Activated T-cell treated with anti-CD3 and anti-CD28 coated beads for 24 hours (primary cell): ENCODE measurements around the gene CEACAM16.

Experiments used
- DNase-seq: peaks from one replicate; pipeline ENCODE4 v3.0.0-alpha.2; 2020; ENCODE audit warnings: low read depth

CEACAM16 gene

GRCh38 chr19:44725251-44725650 is 26.3 kb downstream of the CEACAM16 start:
- no peak for DNase-seq

- no peak for DNase-seq
Measured at GRCh38 chr19:44725684-44726083, 26.7 kb downstream of the CEACAM16 start.

GRCh38 chr19:44726465-44726864 is 27.5 kb downstream of the CEACAM16 start:
- no peak for DNase-seq

GRCh38 chr19:44728178-44728577 is 29.2 kb downstream of the CEACAM16 start:
- DNase-seq: no peak

GRCh38 chr19:44729516-44730033 is 30.6 kb downstream of the CEACAM16 start:
- DNase-seq: no peak

- no peak for DNase-seq
Measured at GRCh38 chr19:44731081-44731480, 32.1 kb downstream of the CEACAM16 start.

GRCh38 chr19:44731622-44732021 is 32.7 kb downstream of the CEACAM16 start:
- DNase-seq: no peak

GRCh38 chr19:44732235-44733014 is 33.5 kb downstream of the CEACAM16 start:
- DNase-seq: no peak

- no peak for DNase-seq
Measured at GRCh38 chr19:44734357-44734756, 35.4 kb downstream of the CEACAM16 start.

- no peak for DNase-seq
Measured at GRCh38 chr19:44735011-44735410, 36.1 kb downstream of the CEACAM16 start.

GRCh38 chr19:44737238-44738071 is 38.5 kb downstream of the CEACAM16 start:
- DNase-seq: no peak

GRCh38 chr19:44738136-44738535 is 39.2 kb downstream of the CEACAM16 start:
- DNase-seq: no peak

- DNase-seq: no peak
Measured at GRCh38 chr19:44738603-44739558, 39.9 kb downstream of the CEACAM16 start.

- DNase-seq: no peak
Measured at GRCh38 chr19:44740351-44740824, 41.4 kb downstream of the CEACAM16 start.

GRCh38 chr19:44741258-44741731 is 42.3 kb downstream of the CEACAM16 start:
- no peak for DNase-seq

GRCh38 chr19:44741841-44742329 is 42.9 kb downstream of the CEACAM16 start:
- no peak for DNase-seq

GRCh38 chr19:44742330-44743061 is 43.5 kb downstream of the CEACAM16 start:
- DNase-seq: no peak

- no peak for DNase-seq
Measured at GRCh38 chr19:44744871-44745332, 46.0 kb downstream of the CEACAM16 start.

- DNase-seq: no peak
Measured at GRCh38 chr19:44745341-44745831, 46.4 kb downstream of the CEACAM16 start.

- DNase-seq: no peak
Measured at GRCh38 chr19:44745887-44746600, 47.1 kb downstream of the CEACAM16 start.
